ENCODE data around the gene CUL4B. TPM values are rescaled to one million over a fixed set of nuclear protein-coding genes. Genes with fewer than 3 reads are reported as not detected.

The CUL4B gene
- total RNA-seq, 1 experiment from 2014 or later = 54.1 TPM

DNA sequence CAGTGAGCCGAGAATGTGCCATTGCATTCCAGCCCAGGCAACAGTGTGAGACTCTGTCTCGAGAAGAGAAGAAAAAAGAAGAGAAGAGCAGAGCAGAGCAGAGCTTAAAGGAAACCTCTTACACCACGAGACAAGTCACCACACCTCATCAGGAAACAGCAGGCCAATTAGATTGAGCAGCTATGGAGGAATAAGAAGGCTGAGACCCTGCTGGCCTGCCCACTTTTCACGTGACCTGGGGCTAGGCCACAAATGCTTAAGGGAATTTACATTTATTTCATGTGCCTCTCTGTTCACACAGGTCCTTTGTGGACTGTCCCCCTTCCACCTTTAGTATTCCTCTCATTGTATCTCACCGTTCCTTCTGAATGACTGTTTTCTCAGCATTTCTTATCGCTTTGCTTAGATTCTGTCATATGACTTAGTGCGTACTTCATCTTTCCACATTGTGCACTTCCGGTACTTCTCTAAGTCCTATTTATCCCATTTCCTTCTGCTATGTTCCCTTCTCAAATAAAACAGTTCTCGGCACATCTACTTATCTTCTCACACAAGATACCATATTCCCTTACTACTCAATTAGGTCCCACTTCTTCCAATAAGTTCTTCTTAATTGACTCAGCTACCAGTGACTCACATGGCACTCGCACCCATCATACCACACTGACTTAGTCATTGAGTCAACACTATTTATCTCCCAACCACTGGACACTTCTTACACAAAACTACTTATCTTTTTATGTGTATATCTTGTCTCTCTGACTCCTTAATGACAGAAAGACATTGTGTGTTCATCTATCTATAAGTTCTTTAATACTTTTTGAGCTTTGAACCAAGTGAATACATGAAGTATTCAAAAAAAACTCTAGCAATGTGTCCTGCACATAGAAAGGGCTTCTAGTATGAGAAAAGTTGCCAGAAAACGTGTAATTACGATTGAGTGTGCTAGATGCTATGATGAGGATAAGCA is 11.0 kb downstream of the CUL4B start:
- intact Hi-C loops (cut with micrococcal nuclease) = no loop called here
- Histone ChIP-seq H3K4me1 (ENCODE audit: control insufficient read depth in 1 of 2, insufficient read depth in 2 of 2, low read length in 2 of 2) (peaks cover 40 to 53% of the 10 kb centered on the region in 2 experiments), H3K27me3 (ENCODE audit: insufficient read depth, low read length) (no peaks in the 10 kb centered on the region), H3K9ac (ENCODE audit: low read length) (peak overlapping the region; percentile 68), H3K9me3 (ENCODE audit: control insufficient read depth in 1 of 2, insufficient read depth in 1 of 2, low read depth in 1 of 2, low read length in 2 of 2) (no peaks in the 10 kb centered on the region), H3K27ac (ENCODE audit: low read depth, low read length) (peak overlapping the region; percentile 99), H2AFZ (ENCODE audit: low read depth, low read length, poor library complexity, severe bottlenecking) (no peak overlapping the region), H3K9me2 (ENCODE audit: insufficient read depth) (no peaks in the 10 kb centered on the region), H4K20me1 (ENCODE audit: insufficient read depth) (no peaks in the 10 kb centered on the region), H3K36me3 (ENCODE audit: control insufficient read depth in 1 of 2, insufficient read depth in 2 of 2, low read length in 2 of 2) (peaks cover 3 to 12% of the 10 kb centered on the region in 2 experiments; a peak in 3 of 4 replicates), H3K4me2 (ENCODE audit: low read length) (peak overlapping the region; percentile 87), H3K79me2 (ENCODE audit: insufficient read depth, low read length) (peaks cover 28% of the 10 kb centered on the region), H3K4me3 (replicated peaks in 1 of 2; ENCODE audit: low read depth in 1 of 2, low read length in 2 of 2) (peak overlapping the region; percentile 24 to 53)
- peak; percentile 82 for ATAC-seq
- peak; percentile 83 for DNase-seq (ENCODE audit: low read depth, low spot score)
- ChIA-PET RAD21 (ENCODE audit: low non-redundant PET in 1 of 2, low total read pairs in 2 of 2, uncharacterized antibody in 2 of 2, unreplicated experiment in 2 of 2) (no interaction called here), POLR2A (interaction anchor here (1.5 to 1.9 kb wide), 2 partner anchors 11 to 54 kb away, joined by 3 to 10 read pairs; partner anchors contain the start of genes CUL4B and MCTS1), CTCF (interaction anchor here (2.1 kb wide), 1 partner anchor 11 kb away, joined by 5 read pairs; the partner anchor contains the start of gene CUL4B)
- no peak for TF ChIP-seq YY1 (IDR thresholded peaks at IDR 0.05; ENCODE audit: extremely low read depth, insufficient replicate concordance, low read depth, low read length)
- peak; percentile 85 for TF ChIP-seq SP1 (IDR thresholded peaks at IDR 0.05; ENCODE audit: low read depth)
- TF ChIP-seq, protein P1, sequence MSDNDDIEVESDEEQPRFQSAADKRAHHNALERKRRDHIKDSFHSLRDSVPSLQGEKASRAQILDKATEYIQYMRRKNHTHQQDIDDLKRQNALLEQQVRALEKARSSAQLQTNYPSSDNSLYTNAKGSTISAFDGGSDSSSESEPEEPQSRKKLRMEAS (IDR thresholded peaks at IDR 0.05) = peak; percentile 59; the same call in 1 of the 2 replicates
- peak; percentile 67 for TF ChIP-seq SIN3A (IDR thresholded peaks at IDR 0.05; ENCODE audit: low read depth)
- peak; percentile 97 for TF ChIP-seq FOSL1 (IDR thresholded peaks at IDR 0.05; ENCODE audit: low read depth)
- TF ChIP-seq, protein P2, sequence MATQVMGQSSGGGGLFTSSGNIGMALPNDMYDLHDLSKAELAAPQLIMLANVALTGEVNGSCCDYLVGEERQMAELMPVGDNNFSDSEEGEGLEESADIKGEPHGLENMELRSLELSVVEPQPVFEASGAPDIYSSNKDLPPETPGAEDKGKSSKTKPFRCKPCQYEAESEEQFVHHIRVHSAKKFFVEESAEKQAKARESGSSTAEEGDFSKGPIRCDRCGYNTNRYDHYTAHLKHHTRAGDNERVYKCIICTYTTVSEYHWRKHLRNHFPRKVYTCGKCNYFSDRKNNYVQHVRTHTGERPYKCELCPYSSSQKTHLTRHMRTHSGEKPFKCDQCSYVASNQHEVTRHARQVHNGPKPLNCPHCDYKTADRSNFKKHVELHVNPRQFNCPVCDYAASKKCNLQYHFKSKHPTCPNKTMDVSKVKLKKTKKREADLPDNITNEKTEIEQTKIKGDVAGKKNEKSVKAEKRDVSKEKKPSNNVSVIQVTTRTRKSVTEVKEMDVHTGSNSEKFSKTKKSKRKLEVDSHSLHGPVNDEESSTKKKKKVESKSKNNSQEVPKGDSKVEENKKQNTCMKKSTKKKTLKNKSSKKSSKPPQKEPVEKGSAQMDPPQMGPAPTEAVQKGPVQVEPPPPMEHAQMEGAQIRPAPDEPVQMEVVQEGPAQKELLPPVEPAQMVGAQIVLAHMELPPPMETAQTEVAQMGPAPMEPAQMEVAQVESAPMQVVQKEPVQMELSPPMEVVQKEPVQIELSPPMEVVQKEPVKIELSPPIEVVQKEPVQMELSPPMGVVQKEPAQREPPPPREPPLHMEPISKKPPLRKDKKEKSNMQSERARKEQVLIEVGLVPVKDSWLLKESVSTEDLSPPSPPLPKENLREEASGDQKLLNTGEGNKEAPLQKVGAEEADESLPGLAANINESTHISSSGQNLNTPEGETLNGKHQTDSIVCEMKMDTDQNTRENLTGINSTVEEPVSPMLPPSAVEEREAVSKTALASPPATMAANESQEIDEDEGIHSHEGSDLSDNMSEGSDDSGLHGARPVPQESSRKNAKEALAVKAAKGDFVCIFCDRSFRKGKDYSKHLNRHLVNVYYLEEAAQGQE (IDR thresholded peaks at IDR 0.05; ENCODE audit: low read depth) = no peak
- TF ChIP-seq JUND (IDR thresholded peaks at IDR 0.05) = peak; percentile 97
- peak; percentile 64; the same call in 1 of the 2 replicates for TF ChIP-seq SRF (IDR thresholded peaks at IDR 0.05; ENCODE audit: low read depth)
- no peak for TF ChIP-seq POLR2A (IDR thresholded peaks at IDR 0.05; ENCODE audit: borderline replicate concordance, extremely low read depth, insufficient read depth, insufficient read length)
- TF ChIP-seq CBX3 (IDR thresholded peaks at IDR 0.05; ENCODE audit: low read depth) = peak; percentile 68; the same call in 1 of the 2 replicates
- peak; percentile 51; the same call in 1 of the 2 replicates for TF ChIP-seq CEBPB (IDR thresholded peaks at IDR 0.05; ENCODE audit: low read depth)
- TF ChIP-seq ELF1 (IDR thresholded peaks at IDR 0.05; ENCODE audit: borderline replicate concordance, low read depth) = no peak
- 0 out of 2 replicates have a peak, but pooled peaks have one; percentile 8 for TF ChIP-seq RAD21 (IDR thresholded peaks at IDR 0.05; ENCODE audit: low read depth)
- TF ChIP-seq EZH2phosphoT487 (IDR thresholded peaks at IDR 0.05; ENCODE audit: borderline replicate concordance) = no peak
- peak; percentile 19; the same call in 1 of the 2 replicates for TF ChIP-seq POLR2AphosphoS5 (IDR thresholded peaks at IDR 0.05; ENCODE audit: low read depth, low read length)
- TF ChIP-seq, protein P3, sequence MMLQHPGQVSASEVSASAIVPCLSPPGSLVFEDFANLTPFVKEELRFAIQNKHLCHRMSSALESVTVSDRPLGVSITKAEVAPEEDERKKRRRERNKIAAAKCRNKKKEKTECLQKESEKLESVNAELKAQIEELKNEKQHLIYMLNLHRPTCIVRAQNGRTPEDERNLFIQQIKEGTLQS (IDR thresholded peaks at IDR 0.05) = peak; percentile 29; the same call in 1 of the 2 replicates
- BruUV-seq (replicated peaks) = TSS peak; percentile 28

All from HCT116 (cell line).